HEK293 (cell line): ENCODE data around the gene ENAH.

Source experiments
- ATF2 ChIP-seq: fragments of 450-650 bp; formaldehyde crosslinking; IDR thresholded peaks from 2 replicates; pipeline ENCODE4 v1.5.1; 2016; ENCODE audit warnings: missing biosample characterization, missing genetic modification characterization, low read depth
- BCL11A ChIP-seq: fragments of 450-650 bp; formaldehyde crosslinking; IDR thresholded peaks from 2 replicates; pipeline ENCODE4 v1.5.1; 2016; ENCODE audit warnings: low read depth, missing biosample characterization, missing genetic modification characterization
- BCL6B ChIP-seq: fragments of 450-650 bp; formaldehyde crosslinking; IDR thresholded peaks from 2 replicates; pipeline ENCODE4 v1.5.1; 2017; ENCODE audit warnings: missing biosample characterization, missing genetic modification characterization
- GLI2 ChIP-seq: fragments of 450-650 bp; formaldehyde crosslinking; IDR thresholded peaks from 2 replicates; pipeline ENCODE4; 2017; ENCODE audit warnings: missing biosample characterization, missing genetic modification characterization, low read depth, borderline replicate concordance
- IKZF3 ChIP-seq: fragments of 450-650 bp; IDR thresholded peaks from 2 replicates; pipeline ENCODE4 v1.5.0; 2018; ENCODE audit warnings: missing biosample characterization, mild to moderate bottlenecking, missing genetic modification characterization, moderate library complexity
- KLF8 ChIP-seq: fragments of 450-650 bp; formaldehyde crosslinking; IDR thresholded peaks from 2 replicates; pipeline ENCODE4 v1.5.1; 2016; ENCODE audit warnings: missing biosample characterization, missing genetic modification characterization
- KLF9 ChIP-seq: fragments of 450-650 bp; formaldehyde crosslinking; IDR thresholded peaks from 2 replicates; pipeline ENCODE4 v1.5.1; 2016; ENCODE audit warnings: missing biosample characterization, missing genetic modification characterization, low read depth
- OSR2 ChIP-seq: fragments of 450-650 bp; formaldehyde crosslinking; IDR thresholded peaks from 2 replicates; pipeline ENCODE4 v1.5.1; 2016; ENCODE audit warnings: missing biosample characterization, missing genetic modification characterization
- PRDM1 ChIP-seq: fragments of 450-650 bp; formaldehyde crosslinking; IDR thresholded peaks from 2 replicates; pipeline ENCODE4; 2016; ENCODE audit warnings: missing biosample characterization, missing genetic modification characterization
- TRIM28 ChIP-seq: IDR thresholded peaks from 2 replicates; pipeline ENCODE4 v1.6.1; 2011; ENCODE audit warnings: low read length, control low read depth, borderline replicate concordance
- TSHZ1 ChIP-seq: fragments of 450-650 bp; formaldehyde crosslinking; IDR thresholded peaks from 2 replicates; pipeline ENCODE4 v1.5.1; 2016; ENCODE audit warnings: missing biosample characterization, missing genetic modification characterization, borderline replicate concordance
- WT1 ChIP-seq: fragments of 450-650 bp; formaldehyde crosslinking; IDR thresholded peaks from 2 replicates; pipeline ENCODE4 v1.5.1; 2016; ENCODE audit warnings: missing biosample characterization, missing genetic modification characterization
- ZBTB1 ChIP-seq: fragments of 450-650 bp; formaldehyde crosslinking; IDR thresholded peaks from 2 replicates; pipeline ENCODE4 v1.5.1; 2016; ENCODE audit warnings: missing biosample characterization, missing genetic modification characterization
- ZBTB21 ChIP-seq: fragments of 450-650 bp; formaldehyde crosslinking; IDR thresholded peaks from 2 replicates; pipeline ENCODE4 v1.5.1; 2017; ENCODE audit warnings: missing biosample characterization, missing genetic modification characterization
- ZBTB44 ChIP-seq: fragments of 450-650 bp; IDR thresholded peaks from 2 replicates; pipeline ENCODE4 v1.5.1; 2018; ENCODE audit warnings: missing biosample characterization, mild to moderate bottlenecking, missing genetic modification characterization
- ZBTB49 ChIP-seq: fragments of 450-650 bp; formaldehyde crosslinking; IDR thresholded peaks from 2 replicates; pipeline ENCODE4 v1.5.1; 2016; ENCODE audit warnings: missing biosample characterization, missing genetic modification characterization, low read depth
- ZBTB6 ChIP-seq: fragments of 450-650 bp; formaldehyde crosslinking; IDR thresholded peaks from 2 replicates; pipeline ENCODE4 v1.5.1; 2017; ENCODE audit warnings: missing biosample characterization, missing genetic modification characterization
- ZFP37 ChIP-seq: fragments of 450-650 bp; formaldehyde crosslinking; IDR thresholded peaks from 2 replicates; pipeline ENCODE4 v1.5.1; 2016; ENCODE audit warnings: missing biosample characterization, missing genetic modification characterization
- ZNF157 ChIP-seq: fragments of 450-650 bp; formaldehyde crosslinking; IDR thresholded peaks from 2 replicates; pipeline ENCODE4 v1.5.1; 2016; ENCODE audit warnings: missing biosample characterization, missing genetic modification characterization
- ZNF214 ChIP-seq: fragments of 450-650 bp; formaldehyde crosslinking; IDR thresholded peaks from 2 replicates; pipeline ENCODE4 v1.5.1; 2017; ENCODE audit warnings: missing biosample characterization, mild to moderate bottlenecking, missing genetic modification characterization, borderline replicate concordance
- ZNF362 ChIP-seq: fragments of 450-650 bp; formaldehyde crosslinking; IDR thresholded peaks from 2 replicates; pipeline ENCODE4 v1.5.1; 2016; ENCODE audit warnings: missing biosample characterization, missing genetic modification characterization
- ZNF558 ChIP-seq: fragments of 450-650 bp; formaldehyde crosslinking; IDR thresholded peaks from 2 replicates; pipeline ENCODE4 v1.5.1; 2016; ENCODE audit warnings: missing biosample characterization, missing genetic modification characterization
- ZNF600 ChIP-seq: fragments of 450-650 bp; formaldehyde crosslinking; IDR thresholded peaks from 2 replicates; pipeline ENCODE4 v1.5.1; 2016; ENCODE audit warnings: missing biosample characterization, missing genetic modification characterization
- ZNF626 ChIP-seq: fragments of 450-650 bp; sonication (Bioruptor Pico); formaldehyde crosslinking; IDR thresholded peaks from 2 replicates; pipeline ENCODE4 v1.5.1; 2018; ENCODE audit warnings: missing biosample characterization, missing genetic modification characterization, inconsistent platforms
- ZSCAN23 ChIP-seq: fragments of 450-650 bp; formaldehyde crosslinking; IDR thresholded peaks from 2 replicates; pipeline ENCODE4 v1.5.1; 2016; ENCODE audit warnings: missing biosample characterization, missing genetic modification characterization
- ZSCAN30 ChIP-seq: fragments of 450-650 bp; IDR thresholded peaks from 2 replicates; pipeline ENCODE4 v1.5.1; 2018; ENCODE audit warnings: missing biosample characterization, mild to moderate bottlenecking, missing genetic modification characterization, moderate library complexity

The ENAH gene

GRCh38 chr1:225508538-225509375 lies 144.2 kb downstream of the ENAH start (continued):
- 0 out of 2 replicates have a peak, but pooled peaks have one; percentile 54 for TF ChIP-seq ZBTB1 (tag by site-specific recombination)
- TF ChIP-seq ZBTB21 (tag by site-specific recombination): peak; percentile 99
- peak; percentile 94 for TF ChIP-seq TSHZ1
- no peak; the same call in 1 of the 2 replicates for TF ChIP-seq ZNF214 (tag by site-specific recombination)
- TF ChIP-seq ZBTB6 (tag by site-specific recombination): no peak
- TF ChIP-seq ZNF626: peak; percentile 76; the same call in 1 of the 2 replicates
- no peak for TF ChIP-seq BCL6B (tag by site-specific recombination)
- TF ChIP-seq ZFP37 (tag by site-specific recombination): peak; percentile 71; the same call in 1 of the 2 replicates
- no peak for TF ChIP-seq ZBTB49 (tag by site-specific recombination)
- TF ChIP-seq GLI2 (tag by site-specific recombination): peak; percentile 79; the same call in 1 of the 2 replicates
- peak; percentile 68; the same call in 1 of the 2 replicates for TF ChIP-seq ZSCAN23 (tag by site-specific recombination)
- TF ChIP-seq TRIM28: peak; percentile 91
- TF ChIP-seq ZNF600 (tag by site-specific recombination): peak; percentile 48; the same call in 1 of the 2 replicates
- TF ChIP-seq PRDM1 (tag by site-specific recombination): peak; percentile 97
- 0 out of 2 replicates have a peak, but pooled peaks have one; percentile 59 for TF ChIP-seq ATF2 (tag by site-specific recombination)
- TF ChIP-seq KLF8 (tag by site-specific recombination): peak; percentile 80
- TF ChIP-seq WT1 (tag by site-specific recombination): peak; percentile 34; the same call in 1 of the 2 replicates
- TF ChIP-seq ZNF558: peak; percentile 90
- no peak for TF ChIP-seq ZNF157 (tag by site-specific recombination)
- peak; percentile 59 for TF ChIP-seq ZBTB44
- TF ChIP-seq IKZF3 (tag by site-specific recombination): peak; percentile 88
- no peak for TF ChIP-seq KLF9 (tag by site-specific recombination)
- TF ChIP-seq ZNF362 (tag by site-specific recombination): peak; percentile 95
- TF ChIP-seq OSR2 (tag by site-specific recombination): peak; percentile 52
- TF ChIP-seq ZSCAN30: peak; percentile 92; the same call in 1 of the 2 replicates
- TF ChIP-seq BCL11A: peak; percentile 83; the same call in 1 of the 2 replicates
